Measurements from ENCODE around the gene CNGA3.

The CNGA3 gene

GRCh38 chr2:98381494-98381893 is 35.2 kb downstream of the CNGA3 start:
- no peak overlapping the region for H3K4me3 ChIP-seq (ENCODE audit: low read depth, low read length)
- no peak for TF ChIP-seq CTCF (IDR thresholded peaks at IDR 0.05; ENCODE audit: insufficient read depth, low read length, missing control alignments)
- no peak for DNase-seq (ENCODE audit: low read depth, low spot score)
- ChIA-PET CTCF (interaction anchor here (1.1 to 9.8 kb wide), 2 partner anchors 575 to 682 kb away, joined by 3 to 176 read pairs; no protein-coding TSS in a partner anchor), POLR2A (no interaction called here)

GRCh38 chr2:98382086-98382485 is 35.8 kb downstream of the CNGA3 start:
- ChIA-PET POLR2A (interaction anchor here (0.6 kb wide), 1 partner anchor 216 kb away, joined by 3 read pairs; no protein-coding TSS in a partner anchor), CTCF (interaction anchor here (1.1 to 9.8 kb wide), 3 partner anchors 575 to 683 kb away, joined by 3 to 176 read pairs (median 38); no protein-coding TSS in a partner anchor)
- no peak overlapping the region for H3K4me3 ChIP-seq (ENCODE audit: low read depth, low read length)
- no peak for DNase-seq (ENCODE audit: low read depth, low spot score)
- TF ChIP-seq CTCF (IDR thresholded peaks at IDR 0.05; ENCODE audit: insufficient read depth, low read length, missing control alignments) = no peak

GRCh38 chr2:98382739-98383138 is 36.5 kb downstream of the CNGA3 start:
- DNase-seq (ENCODE audit: low read depth, low spot score) = no peak
- TF ChIP-seq CTCF (IDR thresholded peaks at IDR 0.05; ENCODE audit: insufficient read depth, low read length, missing control alignments) = no peak
- no peak overlapping the region for H3K4me3 ChIP-seq (ENCODE audit: low read depth, low read length)
- ChIA-PET POLR2A (no interaction called here), CTCF (interaction anchor here (3.5 to 9.8 kb wide), 3 partner anchors 576 to 684 kb away, joined by 35 to 176 read pairs (median 38); no protein-coding TSS in a partner anchor)

GRCh38 chr2:98383166-98383565 is 36.9 kb downstream of the CNGA3 start:
- POLR2A ChIA-PET = no interaction called here
- no peak overlapping the region for H3K4me3 ChIP-seq (ENCODE audit: low read depth, low read length)
- no peak for TF ChIP-seq CTCF (IDR thresholded peaks at IDR 0.05; ENCODE audit: insufficient read depth, low read length, missing control alignments)
- no peak for DNase-seq (ENCODE audit: low read depth, low spot score)
- CTCF ChIA-PET = interaction anchor here (2.8 to 9.8 kb wide), 4 partner anchors 573 to 684 kb away, joined by 10 to 176 read pairs (median 36); no protein-coding TSS in a partner anchor

- peak; percentile 97 for TF ChIP-seq CTCF (IDR thresholded peaks at IDR 0.05; ENCODE audit: insufficient read depth, low read length, missing control alignments)
- CTCF ChIA-PET = interaction anchor here (0.6 to 9.8 kb wide), 28 partner anchors 8 to 794 kb away, joined by 3 to 176 read pairs (median 4); partner anchors contain the start of gene ANKRD36B
- no peak for DNase-seq (ENCODE audit: low read depth, low spot score)
- H3K4me3 ChIP-seq (ENCODE audit: low read depth, low read length) = no peak overlapping the region
- POLR2A ChIA-PET = no interaction called here
These were observed 38.9 kb downstream of the CNGA3 start for GRCh38 chr2:98385050-98385699.

GRCh38 chr2:98387478-98387877 is 41.2 kb downstream of the CNGA3 start:
- POLR2A ChIA-PET = no interaction called here
- TF ChIP-seq CTCF (IDR thresholded peaks at IDR 0.05; ENCODE audit: insufficient read depth, low read length, missing control alignments) = no peak
- H3K4me3 ChIP-seq (ENCODE audit: low read depth, low read length) = no peak overlapping the region
- CTCF ChIA-PET = interaction anchor here (0.9 to 9.8 kb wide), 6 partner anchors 16 to 688 kb away, joined by 3 to 176 read pairs (median 5); no protein-coding TSS in a partner anchor
- no peak for DNase-seq (ENCODE audit: low read depth, low spot score)

Measured in AG04449 (cell line).